ENCODE results near the gene PRKN.

DNA sequence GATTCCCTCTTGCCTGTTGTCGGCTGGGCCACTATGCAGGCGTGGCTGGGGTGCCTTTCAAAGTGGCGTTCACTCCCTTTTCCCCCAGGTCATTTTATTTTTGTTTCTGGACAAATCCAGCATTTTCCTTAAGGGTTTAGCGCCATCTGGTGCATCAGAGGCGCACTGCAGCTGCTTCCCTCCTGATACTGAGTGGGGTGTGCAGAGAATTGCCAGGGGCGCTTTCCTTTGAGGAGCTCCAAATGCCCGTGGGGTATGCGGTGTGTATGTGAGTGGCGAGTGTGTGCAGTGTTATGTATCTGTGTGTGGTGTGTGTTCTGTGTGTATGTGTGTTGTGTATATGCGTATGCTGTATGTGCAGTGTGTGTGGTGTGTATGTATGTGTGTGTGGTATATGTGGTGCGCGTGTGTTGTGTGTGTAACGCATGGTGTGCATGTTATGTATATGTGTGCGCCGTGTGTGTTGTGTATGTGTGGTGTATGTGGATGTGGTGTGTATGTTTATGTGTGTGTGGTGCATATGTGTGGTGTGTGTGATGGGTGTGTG, 1353.6 kb downstream of the PRKN start:
- TF ChIP-seq, protein P1, sequence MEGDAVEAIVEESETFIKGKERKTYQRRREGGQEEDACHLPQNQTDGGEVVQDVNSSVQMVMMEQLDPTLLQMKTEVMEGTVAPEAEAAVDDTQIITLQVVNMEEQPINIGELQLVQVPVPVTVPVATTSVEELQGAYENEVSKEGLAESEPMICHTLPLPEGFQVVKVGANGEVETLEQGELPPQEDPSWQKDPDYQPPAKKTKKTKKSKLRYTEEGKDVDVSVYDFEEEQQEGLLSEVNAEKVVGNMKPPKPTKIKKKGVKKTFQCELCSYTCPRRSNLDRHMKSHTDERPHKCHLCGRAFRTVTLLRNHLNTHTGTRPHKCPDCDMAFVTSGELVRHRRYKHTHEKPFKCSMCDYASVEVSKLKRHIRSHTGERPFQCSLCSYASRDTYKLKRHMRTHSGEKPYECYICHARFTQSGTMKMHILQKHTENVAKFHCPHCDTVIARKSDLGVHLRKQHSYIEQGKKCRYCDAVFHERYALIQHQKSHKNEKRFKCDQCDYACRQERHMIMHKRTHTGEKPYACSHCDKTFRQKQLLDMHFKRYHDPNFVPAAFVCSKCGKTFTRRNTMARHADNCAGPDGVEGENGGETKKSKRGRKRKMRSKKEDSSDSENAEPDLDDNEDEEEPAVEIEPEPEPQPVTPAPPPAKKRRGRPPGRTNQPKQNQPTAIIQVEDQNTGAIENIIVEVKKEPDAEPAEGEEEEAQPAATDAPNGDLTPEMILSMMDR (conservative IDR thresholded peaks at IDR 0.05) = peak; percentile 89
- TF ChIP-seq ZFX (IDR thresholded peaks at IDR 0.05) = no peak

All from C4-2B (cell line).